HG03066 (cell line): ENCODE results near the gene SPATA31D3.
"Not testable (repeated sequence)": the region's sequence is repeated elsewhere in the genome, so short reads cannot be mapped to it uniquely, and the experiment has no call there.

ENCODE experiments used
- ATAC-seq: cut with Tn5 transposase; IDR thresholded peaks from one replicate; pipeline ENCODE4 v1.9.1; 2021; ENCODE audit warnings: low read depth; ENCODE audit not compliant: unreplicated experiment

The SPATA31D3 gene

GRCh38 chr9:81974764-81975163, 31.5 kb downstream of the SPATA31D3 start:
- no peak for ATAC-seq

DNA sequence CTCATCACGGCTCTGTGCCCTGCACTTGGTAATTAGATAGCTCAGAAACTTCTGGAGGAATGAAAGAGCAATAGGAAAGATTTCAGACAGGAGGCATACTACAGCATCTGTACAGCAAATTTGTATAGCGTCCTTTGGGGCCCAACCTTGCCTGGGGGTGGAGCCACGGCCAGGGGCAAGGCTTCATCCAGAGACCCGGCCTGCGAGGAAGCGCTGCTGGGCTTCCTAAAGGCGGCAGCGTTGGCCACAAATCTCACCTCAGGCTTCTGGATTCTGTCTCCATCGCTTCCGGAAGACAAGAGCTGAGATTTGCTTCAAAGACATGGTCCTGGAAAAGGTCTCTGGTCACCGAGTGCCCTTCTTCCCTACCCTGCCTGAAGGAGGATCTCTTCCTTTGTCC, 33.1 kb downstream of the SPATA31D3 start:
- ATAC-seq, result no peak

DNA sequence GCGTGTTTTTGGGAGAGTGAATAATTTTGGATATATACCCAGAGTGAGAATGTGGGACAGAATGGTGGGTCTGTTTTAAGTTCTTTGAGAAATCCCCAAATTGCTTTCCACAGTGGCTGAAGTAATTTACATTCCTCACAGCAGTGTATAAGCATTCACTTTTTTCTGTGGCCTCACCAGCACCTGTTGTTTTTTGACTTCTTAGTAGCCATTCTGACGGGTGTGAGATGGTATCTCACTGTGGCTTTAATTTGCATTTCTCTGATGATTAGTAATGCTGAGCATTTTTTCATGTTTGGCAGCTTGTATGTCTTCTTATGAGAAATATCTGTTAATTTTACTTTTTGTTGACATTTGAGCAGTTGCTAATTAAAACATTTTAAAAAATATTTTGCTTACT, 35.9 kb downstream of the SPATA31D3 start:
- ATAC-seq, result no peak

DNA sequence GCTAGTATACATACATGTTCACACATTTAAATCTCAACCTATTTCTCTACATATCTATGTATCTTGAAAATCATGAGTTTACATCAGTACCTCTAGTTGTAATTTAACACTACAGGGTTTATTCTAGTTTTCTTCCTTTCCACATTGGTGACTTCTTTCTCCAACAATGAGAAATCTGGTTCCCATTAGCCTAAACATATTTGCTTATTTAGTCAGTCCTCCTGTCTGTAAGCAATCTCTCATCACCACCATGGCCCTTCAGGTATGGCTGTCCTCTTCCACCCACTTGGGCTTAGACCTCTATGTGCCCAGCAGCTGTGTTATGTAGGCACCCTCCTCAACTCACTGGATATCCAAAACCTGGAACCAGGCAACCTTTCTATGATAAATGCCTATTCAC, 37.3 kb downstream of the SPATA31D3 start:
- no peak for ATAC-seq

- ATAC-seq, result no peak
Measured at GRCh38 chr9:81981883-81982282, 38.6 kb downstream of the SPATA31D3 start.

DNA sequence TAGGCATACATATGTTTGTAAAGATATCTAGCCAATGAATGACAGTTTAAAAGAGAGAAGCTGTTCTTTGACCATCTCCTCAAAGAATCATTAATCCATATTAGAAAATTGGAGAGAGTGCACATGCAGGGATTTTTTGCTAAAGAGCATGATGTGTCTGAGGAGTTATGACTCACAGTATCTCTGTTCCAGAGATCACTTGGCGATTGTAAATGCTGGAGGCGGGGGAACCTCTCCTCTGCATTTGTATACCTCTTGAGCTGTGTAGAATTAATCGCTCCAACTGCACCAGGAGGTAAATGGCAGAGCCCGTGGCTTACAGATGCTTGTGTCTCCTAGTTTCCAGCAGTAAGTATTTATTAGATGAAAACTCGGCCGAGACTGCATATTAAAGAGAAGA, 41.6 kb downstream of the SPATA31D3 start:
- ATAC-seq, result no peak

DNA sequence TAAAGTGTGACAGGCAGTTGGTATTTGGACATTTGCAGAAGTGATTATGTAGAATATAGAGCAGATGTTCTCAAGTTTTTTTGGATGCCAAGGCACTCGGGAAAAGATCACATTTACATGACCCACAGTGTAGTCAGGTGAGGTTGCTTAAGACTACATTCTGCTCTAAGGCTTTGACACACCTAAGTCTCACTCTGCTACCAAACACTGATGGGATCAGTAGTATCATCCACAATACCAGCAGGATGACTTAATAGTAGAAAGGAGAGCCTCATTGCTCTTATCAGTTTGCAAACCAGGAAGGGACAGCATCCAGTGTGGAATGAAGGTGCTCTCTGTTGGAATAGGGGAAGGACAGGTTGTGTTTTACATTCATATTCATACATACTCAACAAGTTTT, 42.8 kb downstream of the SPATA31D3 start:
- ATAC-seq, result no peak

DNA sequence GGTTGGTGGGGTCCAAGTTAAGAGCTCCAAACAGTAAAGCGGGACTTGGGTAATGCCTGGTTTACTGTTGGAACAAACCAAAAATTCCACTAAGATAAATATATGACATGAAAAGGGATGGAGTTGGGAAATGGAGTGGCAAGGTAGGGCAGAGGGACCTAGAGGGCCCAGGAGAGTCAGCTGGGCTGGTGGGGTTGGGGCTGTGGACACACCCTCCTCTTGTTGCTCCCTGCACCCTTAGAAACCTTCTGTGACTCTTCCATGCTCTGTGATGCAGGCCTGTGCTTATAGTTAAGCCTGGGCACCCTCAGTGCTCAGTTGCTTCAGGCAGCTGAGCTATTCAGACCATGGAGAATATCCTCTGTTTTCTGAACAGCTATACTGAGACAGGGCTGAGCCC, 45.2 kb downstream of the SPATA31D3 start, which contains the start of gene SPATA31D1:
TSS of gene SPATA31D1 (plus strand) at position 301 of the 400 bp plus-strand sequence. CDS start at position 348, 47 bp downstream.
- ATAC-seq, result not testable (repeated sequence)

DNA sequence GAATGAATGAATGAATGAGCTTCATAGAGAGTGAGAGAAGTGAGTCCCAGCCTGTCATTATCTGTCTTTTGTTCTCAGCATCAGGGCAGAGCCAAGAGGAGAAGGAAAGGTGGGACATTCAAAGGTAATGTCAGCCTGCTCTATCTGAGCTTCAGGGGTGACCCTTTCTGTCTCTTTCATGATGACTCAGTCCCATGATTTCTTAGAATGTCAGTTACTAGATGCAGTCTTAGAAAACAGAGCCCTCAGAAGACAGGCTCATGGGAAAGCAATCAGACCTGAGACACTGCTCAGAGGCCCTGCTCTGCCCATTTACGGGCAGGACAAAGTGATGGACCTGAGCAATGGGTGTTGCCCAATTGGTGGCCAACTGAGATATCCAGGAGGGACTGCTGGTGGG, 46.4 kb downstream of the SPATA31D3 start:
- no peak for ATAC-seq

GRCh38 chr9:81993656-81994055, 50.4 kb downstream of the SPATA31D3 start:
- ATAC-seq, result no peak
